SK-N-SH (cell line): ENCODE results near the gene TOX2. TPM values are rescaled to one million over a fixed set of nuclear protein-coding genes. Genes with fewer than 3 reads are reported as not detected.
A peak's percentile ranks its signal among the peaks of the same experiment; 100 is the strongest.

ENCODE experiments used
- CTCF ChIA-PET: fragments of 300-600, 350-600 bp; formaldehyde crosslinking; extraction: SDS; loops from one replicate; lab custom pipeline; 2021; lab: Yijun Ruan, JAX
- POLR2A ChIA-PET: fragments of 350-600 bp; sonication (Branson Sonifier 250); formaldehyde crosslinking; extraction: SDS; loops from one replicate; lab custom pipeline; 2020; ENCODE audit warnings: antibody characterized with exemption, inconsistent platforms; lab: Yijun Ruan, JAX
- DNase-seq: peaks from one replicate; pipeline ENCODE4 v3.0.0; 2012
- H2AFZ ChIP-seq: fragments of 200-600 bp; sonication (generic); 2 replicates; pipeline ENCODE4 v1.8.1; 2016; ENCODE audit warnings: antibody characterized with exemption, mild to moderate bottlenecking, low read depth
- H3F3A ChIP-seq: fragments of 200-600 bp; sonication (generic); replicated peaks from 2 replicates; pipeline ENCODE3; 2016; ENCODE audit warnings: antibody characterized with exemption, mild to moderate bottlenecking; ENCODE audit not compliant: insufficient read depth
- H3K27ac ChIP-seq, 2 experiments: fragments of 200-500 bp in 1 of 2; fragments of 200-600 bp in 1 of 2; sonication (Bioruptor generic) in 1 of 2; sonication (generic), shearing (Covaris generic) in 1 of 2; 2 replicates each; pipeline versions ENCODE4 v1.5.1 to v1.6.1; 2014 to 2016; ENCODE audit warnings: low read depth in 2 of 2, inconsistent platforms in 1 of 2, low read length in 1 of 2, mild to moderate bottlenecking in 1 of 2, mixed read lengths in 1 of 2
- H3K27me3 ChIP-seq: fragments of 200-600 bp; sonication (generic), shearing (Covaris generic); 2 replicates; pipeline ENCODE4 v1.6.1; 2016; ENCODE audit warnings: mixed run types; ENCODE audit not compliant: insufficient read depth
- H3K36me3 ChIP-seq, 2 experiments: fragments of 200-500 bp in 1 of 2; fragments of 200-600 bp in 1 of 2; sonication (Bioruptor generic) in 1 of 2; sonication (generic) in 1 of 2; replicated peaks in 1 of 2; 2 replicates each; pipeline versions ENCODE3 to v1.5.1; 2014 to 2016; ENCODE audit warnings: low read length in 1 of 2, mild to moderate bottlenecking in 1 of 2; ENCODE audit not compliant: insufficient read depth in 2 of 2, control insufficient read depth in 1 of 2
- H3K4me1 ChIP-seq, 2 experiments: fragments of 200-500 bp in 1 of 2; fragments of 200-600 bp in 1 of 2; sonication (Bioruptor generic) in 1 of 2; sonication (generic), shearing (Covaris generic) in 1 of 2; 2 replicates each; pipeline versions ENCODE4 v1.5.1 to v1.6.1; 2014 to 2016; ENCODE audit warnings: low read depth in 1 of 2, low read length in 1 of 2, mixed run types in 1 of 2; ENCODE audit not compliant: insufficient read depth in 2 of 2, control insufficient read depth in 1 of 2
- H3K4me2 ChIP-seq: fragments of 200-600 bp; sonication (generic), shearing (Covaris generic); 2 replicates; pipeline ENCODE4 v1.6.1; 2017; ENCODE audit warnings: mixed run types
- H3K4me3 ChIP-seq, 2 experiments: fragments of 200-500 bp in 1 of 2; fragments of 200-600 bp in 1 of 2; sonication (Bioruptor generic) in 1 of 2; sonication (generic), shearing (Covaris generic) in 1 of 2; 2 replicates each; pipeline versions ENCODE4 v1.5.1 to v1.8.1; 2014 to 2016; ENCODE audit warnings: low read depth in 2 of 2, inconsistent platforms in 1 of 2, low read length in 1 of 2, mild to moderate bottlenecking in 1 of 2, mixed read lengths in 1 of 2, moderate library complexity in 1 of 2
- H3K79me2 ChIP-seq: fragments of 200-600 bp; sonication (generic); 2 replicates; pipeline ENCODE4 v1.8.1; 2017; ENCODE audit warnings: mild to moderate bottlenecking; ENCODE audit not compliant: insufficient read depth
- H3K9ac ChIP-seq: fragments of 200-600 bp; sonication (generic); 2 replicates; pipeline ENCODE4 v1.6.1; 2017; ENCODE audit warnings: mixed run types
- H3K9me2 ChIP-seq: fragments of 200-600 bp; sonication (generic); 2 replicates; pipeline ENCODE4 v1.6.1; 2017; ENCODE audit warnings: mixed run types
- H3K9me3 ChIP-seq: fragments of 200-600 bp; sonication (generic); 2 replicates; pipeline ENCODE4 v1.6.1; 2017; ENCODE audit warnings: mixed run types, mild to moderate bottlenecking, moderate library complexity
- H4K20me1 ChIP-seq: fragments of 200-600 bp; sonication (generic); 2 replicates; pipeline ENCODE4 v1.6.1; 2017; ENCODE audit warnings: mild to moderate bottlenecking, mixed run types; ENCODE audit not compliant: insufficient read depth
- GABPA ChIP-seq: IDR thresholded peaks from 2 replicates; pipeline ENCODE4 v1.4.0; 2012; ENCODE audit warnings: low read depth, mild to moderate bottlenecking
- RAD21 ChIP-seq: IDR thresholded peaks from 2 replicates; pipeline ENCODE4 v1.6.1; 2012; ENCODE audit warnings: mild to moderate bottlenecking, low read length
- SMC3 ChIP-seq: IDR thresholded peaks from 2 replicates; pipeline ENCODE4 v1.6.1; 2012; ENCODE audit warnings: low read depth, low read length, improper control_type of control experiment
- WGBS: methylation state at CpG from one replicate; pipeline ENCODE4 v1.1.6; 2017; ENCODE audit warnings: low lambda C conversion rate; 5-methylcytosine and 5-hydroxymethylcytosine counted together
- polyA plus RNA-seq, 3 experiments: library from polyadenylated mRNA; depleted of rRNA; stranded (reverse); fragments of >200 nt; gene quantifications; 2 replicates each; pipeline ENCODE4 v1.2.3, GENCODE V29; 2012
- TF ChIP-seq, protein P1 (sequence below): fragments of 200-600 bp; sonication (generic); IDR thresholded peaks from 2 replicates; pipeline ENCODE4 v1.6.1; 2017; ENCODE audit warnings: antibody characterized with exemption, mild to moderate bottlenecking, moderate library complexity
- TF ChIP-seq, protein P2 (sequence below): IDR thresholded peaks from 2 replicates; pipeline ENCODE4; 2012
- TF ChIP-seq, protein P3 (sequence below): IDR thresholded peaks from 2 replicates; pipeline ENCODE4 v1.6.1; 2012; ENCODE audit warnings: mild to moderate bottlenecking, low read depth, low read length, moderate library complexity

TOX2 gene
- polyA plus RNA-seq, 1 of the 3 experiments (the other 2 are of a cell fraction), result 15.4 TPM

DNA sequence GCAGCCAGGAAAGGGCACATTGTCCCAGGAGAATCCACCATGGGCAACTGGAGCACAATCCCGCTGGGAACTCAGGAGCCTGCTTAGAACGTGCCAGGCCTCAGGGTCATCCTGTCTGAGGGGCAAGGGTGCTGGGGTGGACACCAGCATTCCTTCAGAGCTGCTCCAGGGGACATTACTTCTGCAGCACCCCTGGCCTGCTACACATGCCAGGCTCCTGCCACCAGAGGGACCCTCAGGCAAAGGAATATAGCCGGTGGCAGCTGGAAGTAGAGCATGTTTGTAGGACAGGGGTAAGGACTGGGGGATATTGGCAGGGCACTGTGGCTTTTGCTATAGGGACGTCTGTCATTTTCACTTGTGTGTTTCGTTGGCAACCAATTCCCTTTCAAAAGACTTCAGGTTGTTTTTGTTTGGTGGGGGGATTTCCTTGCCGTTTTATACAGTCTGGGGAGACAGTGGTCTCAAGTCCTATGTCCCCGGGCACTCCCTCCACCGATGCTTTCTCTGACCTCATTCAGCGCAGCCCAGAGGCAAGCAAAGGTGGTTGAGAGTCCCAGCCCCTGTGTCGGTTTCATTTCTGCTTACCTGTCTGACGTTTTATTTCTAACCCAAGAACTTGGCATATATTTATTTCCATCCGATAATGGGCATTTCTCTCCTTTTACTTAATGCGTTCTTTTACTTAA lies 141.5 kb downstream of the TOX2 start:
- H3K9me3 ChIP-seq, result no peaks in the 10 kb centered on the region
- H3K4me3 ChIP-seq, result no peak overlapping the region
- no peaks in the 10 kb centered on the region for H3K79me2 ChIP-seq
- H3K9ac ChIP-seq, result no peak overlapping the region
- H3K4me2 ChIP-seq, result no peak overlapping the region
- DNase-seq, result peak; percentile 82
- H3K9me2 ChIP-seq, result no peaks in the 10 kb centered on the region
- no peaks in the 10 kb centered on the region for H3K27me3 ChIP-seq
- no peak overlapping the region for H2AFZ ChIP-seq
- H4K20me1 ChIP-seq, result no peaks in the 10 kb centered on the region
- WGBS, result 80% methylated on average over 13 of the region's 13 CpGs
- H3K27ac ChIP-seq, result no peak overlapping the region
- peaks cover 0 to 4% of the 10 kb centered on the region in 2 experiments for H3K36me3 ChIP-seq
- peak; percentile 60; the same call in 1 of the 2 replicates for TF ChIP-seq SMC3
- peak; percentile 82 for TF ChIP-seq RAD21
- TF ChIP-seq, protein P1, sequence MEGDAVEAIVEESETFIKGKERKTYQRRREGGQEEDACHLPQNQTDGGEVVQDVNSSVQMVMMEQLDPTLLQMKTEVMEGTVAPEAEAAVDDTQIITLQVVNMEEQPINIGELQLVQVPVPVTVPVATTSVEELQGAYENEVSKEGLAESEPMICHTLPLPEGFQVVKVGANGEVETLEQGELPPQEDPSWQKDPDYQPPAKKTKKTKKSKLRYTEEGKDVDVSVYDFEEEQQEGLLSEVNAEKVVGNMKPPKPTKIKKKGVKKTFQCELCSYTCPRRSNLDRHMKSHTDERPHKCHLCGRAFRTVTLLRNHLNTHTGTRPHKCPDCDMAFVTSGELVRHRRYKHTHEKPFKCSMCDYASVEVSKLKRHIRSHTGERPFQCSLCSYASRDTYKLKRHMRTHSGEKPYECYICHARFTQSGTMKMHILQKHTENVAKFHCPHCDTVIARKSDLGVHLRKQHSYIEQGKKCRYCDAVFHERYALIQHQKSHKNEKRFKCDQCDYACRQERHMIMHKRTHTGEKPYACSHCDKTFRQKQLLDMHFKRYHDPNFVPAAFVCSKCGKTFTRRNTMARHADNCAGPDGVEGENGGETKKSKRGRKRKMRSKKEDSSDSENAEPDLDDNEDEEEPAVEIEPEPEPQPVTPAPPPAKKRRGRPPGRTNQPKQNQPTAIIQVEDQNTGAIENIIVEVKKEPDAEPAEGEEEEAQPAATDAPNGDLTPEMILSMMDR, result peak; percentile 54
- TF ChIP-seq, protein P2, sequence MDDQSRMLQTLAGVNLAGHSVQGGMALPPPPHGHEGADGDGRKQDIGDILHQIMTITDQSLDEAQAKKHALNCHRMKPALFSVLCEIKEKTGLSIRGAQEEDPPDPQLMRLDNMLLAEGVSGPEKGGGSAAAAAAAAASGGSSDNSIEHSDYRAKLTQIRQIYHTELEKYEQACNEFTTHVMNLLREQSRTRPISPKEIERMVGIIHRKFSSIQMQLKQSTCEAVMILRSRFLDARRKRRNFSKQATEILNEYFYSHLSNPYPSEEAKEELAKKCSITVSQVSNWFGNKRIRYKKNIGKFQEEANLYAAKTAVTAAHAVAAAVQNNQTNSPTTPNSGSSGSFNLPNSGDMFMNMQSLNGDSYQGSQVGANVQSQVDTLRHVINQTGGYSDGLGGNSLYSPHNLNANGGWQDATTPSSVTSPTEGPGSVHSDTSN, result no peak
- TF ChIP-seq, protein P3, sequence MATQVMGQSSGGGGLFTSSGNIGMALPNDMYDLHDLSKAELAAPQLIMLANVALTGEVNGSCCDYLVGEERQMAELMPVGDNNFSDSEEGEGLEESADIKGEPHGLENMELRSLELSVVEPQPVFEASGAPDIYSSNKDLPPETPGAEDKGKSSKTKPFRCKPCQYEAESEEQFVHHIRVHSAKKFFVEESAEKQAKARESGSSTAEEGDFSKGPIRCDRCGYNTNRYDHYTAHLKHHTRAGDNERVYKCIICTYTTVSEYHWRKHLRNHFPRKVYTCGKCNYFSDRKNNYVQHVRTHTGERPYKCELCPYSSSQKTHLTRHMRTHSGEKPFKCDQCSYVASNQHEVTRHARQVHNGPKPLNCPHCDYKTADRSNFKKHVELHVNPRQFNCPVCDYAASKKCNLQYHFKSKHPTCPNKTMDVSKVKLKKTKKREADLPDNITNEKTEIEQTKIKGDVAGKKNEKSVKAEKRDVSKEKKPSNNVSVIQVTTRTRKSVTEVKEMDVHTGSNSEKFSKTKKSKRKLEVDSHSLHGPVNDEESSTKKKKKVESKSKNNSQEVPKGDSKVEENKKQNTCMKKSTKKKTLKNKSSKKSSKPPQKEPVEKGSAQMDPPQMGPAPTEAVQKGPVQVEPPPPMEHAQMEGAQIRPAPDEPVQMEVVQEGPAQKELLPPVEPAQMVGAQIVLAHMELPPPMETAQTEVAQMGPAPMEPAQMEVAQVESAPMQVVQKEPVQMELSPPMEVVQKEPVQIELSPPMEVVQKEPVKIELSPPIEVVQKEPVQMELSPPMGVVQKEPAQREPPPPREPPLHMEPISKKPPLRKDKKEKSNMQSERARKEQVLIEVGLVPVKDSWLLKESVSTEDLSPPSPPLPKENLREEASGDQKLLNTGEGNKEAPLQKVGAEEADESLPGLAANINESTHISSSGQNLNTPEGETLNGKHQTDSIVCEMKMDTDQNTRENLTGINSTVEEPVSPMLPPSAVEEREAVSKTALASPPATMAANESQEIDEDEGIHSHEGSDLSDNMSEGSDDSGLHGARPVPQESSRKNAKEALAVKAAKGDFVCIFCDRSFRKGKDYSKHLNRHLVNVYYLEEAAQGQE, result no peak
- TF ChIP-seq GABPA, result no peak
- no peaks in the 10 kb centered on the region for H3F3A ChIP-seq
- H3K4me1 ChIP-seq, result peaks cover 0 to 5% of the 10 kb centered on the region in 2 experiments; a peak in 1 of 4 replicates
- POLR2A ChIA-PET, result no interaction called here
- CTCF ChIA-PET, result interaction anchor here (0.6 to 3.8 kb wide), 23 partner anchors 8 to 957 kb away, joined by 3 to 67 read pairs (median 4); no protein-coding TSS in a partner anchor
